IgD-negative memory B cell (primary cell): Measurements from ENCODE around the gene CCDC7. TPM values are rescaled to one million over a fixed set of nuclear protein-coding genes. Genes with fewer than 3 reads are reported as not detected.
A peak's percentile ranks its signal among the peaks of the same experiment; 100 is the strongest.
"Not testable (repeated sequence)": the region's sequence is repeated elsewhere in the genome, so short reads cannot be mapped to it uniquely, and the experiment has no call there.

Experiments
- H3K27ac Mint-ChIP-seq, 3 donors: one replicate each; pipeline ENCODE4 v1.8.0; 2020 to 2022; ENCODE audit warnings: mild to moderate bottlenecking in 3 of 3, mixed read lengths in 3 of 3, moderate library complexity in 1 of 3
- H3K27me3 Mint-ChIP-seq: one replicate; pipeline ENCODE4 v1.8.0; 2021; ENCODE audit warnings: mixed read lengths
- H3K36me3 Mint-ChIP-seq: one replicate; pipeline ENCODE4 v1.8.0; 2020; ENCODE audit warnings: mild to moderate bottlenecking, mixed read lengths
- H3K4me1 Mint-ChIP-seq, 3 donors: one replicate each; pipeline ENCODE4 v1.8.0; 2020 to 2022; ENCODE audit warnings: mixed read lengths in 3 of 3, mild to moderate bottlenecking in 1 of 3
- H3K4me3 Mint-ChIP-seq, 4 donors: one replicate each; pipeline ENCODE4 v1.8.0; 2020 to 2022; ENCODE audit warnings: mild to moderate bottlenecking in 4 of 4, mixed read lengths in 4 of 4, moderate library complexity in 3 of 4
- H3K9me3 Mint-ChIP-seq, 3 donors: one replicate each; pipeline ENCODE4 v1.8.0; 2020 to 2021; ENCODE audit warnings: mixed read lengths in 3 of 3, mild to moderate bottlenecking in 1 of 3
- polyA plus RNA-seq: library from polyadenylated mRNA; unstranded; fragments of 300-500 nt; fragmentation: Illumina TruSeq; gene quantifications from one replicate; pipeline ENCODE4 v1.2.3, GENCODE V29; 2021

Gene CCDC7
- 3.9 TPM for polyA plus RNA-seq

DNA sequence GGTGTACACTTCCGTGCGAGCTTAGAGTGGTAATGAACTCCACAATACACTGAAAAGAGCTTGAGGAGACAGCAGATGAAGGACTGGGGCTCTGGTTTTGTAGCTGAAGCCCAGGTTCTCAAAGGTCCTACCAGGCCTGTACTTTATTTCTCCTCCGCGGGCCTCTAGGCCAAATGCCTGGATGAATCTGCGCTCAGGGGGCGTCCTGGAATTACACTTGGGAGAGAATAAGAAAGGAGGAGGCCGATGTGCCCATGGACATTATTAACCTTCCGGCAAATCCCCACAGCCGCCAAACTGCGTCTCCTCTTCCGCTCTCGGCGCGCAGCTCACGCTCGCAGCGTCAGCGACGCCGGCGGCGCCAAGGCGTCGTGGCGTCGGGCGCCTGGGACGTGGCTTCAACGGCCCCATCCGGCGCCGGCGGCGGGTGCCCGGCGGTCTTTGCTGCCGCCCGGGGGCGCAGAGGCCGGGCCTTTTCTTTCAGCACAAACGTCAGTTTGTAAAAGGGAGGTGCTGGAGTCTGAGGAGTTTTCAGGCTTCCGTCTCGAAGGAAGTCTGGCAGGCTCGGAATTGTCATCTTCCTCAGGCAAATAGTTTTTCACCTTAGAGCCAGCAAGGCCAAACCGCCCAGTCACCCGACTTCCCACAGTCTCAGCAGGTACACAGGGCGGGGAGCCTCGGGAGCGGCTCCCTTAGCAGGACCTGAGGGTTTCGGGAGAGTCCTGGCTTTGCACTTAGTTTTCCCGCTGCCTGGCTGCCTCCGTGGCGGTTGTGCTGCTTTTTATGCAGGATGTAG, at the start of gene CCDC7:
Gene CCDC7, plus strand, starts transcription at position 401 of the 796 bp plus-strand sequence. CDS start 5,503 bp downstream, outside the sequence.
- H3K36me3 Mint-ChIP-seq, result no peaks in the 10 kb centered on the region
- H3K4me3 Mint-ChIP-seq, result peak within 1 kb of the TSS; percentile 95 to 98 (median 96)
- H3K27ac Mint-ChIP-seq, result peak within 1 kb of the TSS; percentile 97 to 99 (median 99)
- H3K4me1 Mint-ChIP-seq, result peaks cover 5 to 12% (median 9%) of the 10 kb centered on the region in 3 donors
- H3K9me3 Mint-ChIP-seq, result no peaks in the 10 kb centered on the region
- H3K27me3 Mint-ChIP-seq, result peaks cover 2% of the 10 kb centered on the region

DNA sequence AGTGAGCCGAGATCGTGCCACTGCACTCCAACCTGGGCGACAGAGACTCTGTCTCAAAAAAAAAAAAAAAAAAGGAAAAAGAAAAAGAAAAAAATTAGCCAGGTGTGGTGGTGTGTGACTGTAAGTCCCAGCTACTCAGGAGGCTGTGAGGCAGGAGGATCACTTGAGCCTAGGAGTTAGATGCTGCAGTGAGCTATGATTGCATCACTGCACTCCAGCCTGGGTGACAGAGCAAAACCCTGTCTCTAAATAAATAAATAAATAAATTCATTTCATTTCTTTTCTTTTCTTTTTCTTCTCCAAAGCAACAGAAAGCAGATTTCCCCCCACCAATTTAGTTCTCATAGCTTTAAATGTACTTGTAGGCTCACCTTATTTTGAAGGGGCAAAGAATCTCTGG, 48.8 kb upstream of the CCDC7 start:
- H3K4me3 Mint-ChIP-seq, H3K27me3 Mint-ChIP-seq, H3K36me3 Mint-ChIP-seq, H3K4me1 Mint-ChIP-seq, H3K9me3 Mint-ChIP-seq, H3K27ac Mint-ChIP-seq: not testable (repeated sequence)

DNA sequence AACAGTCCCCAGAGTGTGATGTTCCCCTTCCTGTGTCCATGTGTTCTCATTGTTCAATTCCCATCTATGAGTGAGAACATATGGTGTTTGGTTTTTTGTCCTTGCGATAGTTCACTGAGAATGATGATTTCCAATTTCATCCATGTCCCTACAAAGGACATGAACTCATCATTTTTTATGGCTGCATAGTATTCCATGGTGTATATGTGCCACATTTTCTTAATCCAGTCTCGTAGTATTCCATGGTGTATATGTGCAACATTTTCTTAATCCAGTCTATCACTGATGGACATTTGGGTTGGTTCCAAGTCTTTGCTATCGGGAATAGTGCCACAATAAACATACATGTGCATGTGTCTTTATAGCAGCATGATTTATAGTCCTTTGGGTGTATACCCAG, 46.2 kb upstream of the CCDC7 start:
- not testable (repeated sequence) for H3K9me3 Mint-ChIP-seq, H3K4me3 Mint-ChIP-seq, H3K27ac Mint-ChIP-seq, H3K27me3 Mint-ChIP-seq, H3K36me3 Mint-ChIP-seq, H3K4me1 Mint-ChIP-seq

DNA sequence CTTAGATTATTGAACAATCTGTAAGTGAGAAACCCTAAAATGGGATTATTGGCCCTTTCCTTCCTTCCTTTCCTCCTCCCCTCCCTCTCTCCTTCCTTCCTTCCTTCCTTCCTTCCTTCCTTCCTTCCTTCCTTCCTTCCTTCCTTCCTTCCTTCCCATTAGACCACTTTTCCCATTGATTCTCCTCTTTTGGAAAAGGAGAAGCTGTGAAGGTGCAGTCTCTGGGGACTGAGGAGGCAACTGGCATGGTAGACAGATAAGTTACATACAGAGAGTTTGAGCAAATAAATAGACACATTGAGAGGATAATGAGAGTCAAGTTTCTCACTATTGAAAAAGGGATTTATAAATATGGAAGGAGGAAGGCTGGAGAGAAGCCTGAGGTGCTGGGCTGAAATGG, 45.0 kb upstream of the CCDC7 start:
- Mint-ChIP-seq H3K36me3 (peaks cover 3% of the 10 kb centered on the region), H3K4me1 (no peaks in the 10 kb centered on the region), H3K27me3 (no peaks in the 10 kb centered on the region), H3K9me3 (no peaks in the 10 kb centered on the region), H3K4me3 (no peak overlapping the region), H3K27ac (no peak overlapping the region)

DNA sequence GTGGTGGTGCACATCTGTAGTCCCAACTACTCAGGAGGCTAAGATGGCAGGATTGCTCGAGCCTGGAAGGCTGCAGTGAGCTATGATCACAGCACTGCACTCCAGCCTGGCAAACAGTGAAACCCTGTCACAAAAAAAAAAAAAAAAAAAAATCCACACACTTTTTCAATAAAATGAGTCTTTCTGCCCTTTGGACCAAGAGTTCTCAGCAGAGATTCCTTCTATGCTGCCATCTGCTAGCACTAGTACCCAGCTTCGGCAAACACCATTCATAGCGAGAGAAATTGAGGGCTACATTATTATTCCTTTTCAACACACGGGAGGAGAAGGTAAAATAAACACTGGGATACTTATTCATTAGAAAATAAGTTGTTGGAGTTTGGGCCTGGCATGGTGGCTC, 43.4 kb upstream of the CCDC7 start:
- Mint-ChIP-seq H3K4me3 (no peak overlapping the region), H3K27me3 (no peaks in the 10 kb centered on the region), H3K4me1 (no peaks in the 10 kb centered on the region), H3K36me3 (peaks cover 4% of the 10 kb centered on the region), H3K9me3 (no peaks in the 10 kb centered on the region), H3K27ac (no peak overlapping the region)

DNA sequence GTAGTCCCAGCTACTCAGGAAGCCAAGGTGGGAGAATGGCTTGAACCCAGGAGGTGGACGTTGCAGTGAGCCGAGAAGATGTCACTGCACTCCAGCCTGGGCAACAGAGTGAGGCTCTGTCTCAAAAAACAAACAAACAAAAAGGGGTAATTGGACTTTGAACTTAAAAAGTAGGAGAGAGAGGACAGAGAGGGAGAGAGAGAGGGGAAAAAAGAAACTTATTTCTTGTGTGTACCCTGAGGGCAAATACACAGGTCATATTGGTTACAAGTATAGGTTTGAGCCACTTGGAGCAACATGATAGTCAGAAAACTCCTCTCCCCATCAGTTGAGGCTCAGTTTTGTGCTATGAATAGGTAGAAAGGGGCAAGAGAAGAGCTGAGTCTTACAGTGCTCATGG, 42.8 kb upstream of the CCDC7 start:
- H3K27me3 Mint-ChIP-seq, result no peaks in the 10 kb centered on the region
- H3K36me3 Mint-ChIP-seq, result peaks cover 7% of the 10 kb centered on the region
- H3K4me1 Mint-ChIP-seq, result no peaks in the 10 kb centered on the region

DNA sequence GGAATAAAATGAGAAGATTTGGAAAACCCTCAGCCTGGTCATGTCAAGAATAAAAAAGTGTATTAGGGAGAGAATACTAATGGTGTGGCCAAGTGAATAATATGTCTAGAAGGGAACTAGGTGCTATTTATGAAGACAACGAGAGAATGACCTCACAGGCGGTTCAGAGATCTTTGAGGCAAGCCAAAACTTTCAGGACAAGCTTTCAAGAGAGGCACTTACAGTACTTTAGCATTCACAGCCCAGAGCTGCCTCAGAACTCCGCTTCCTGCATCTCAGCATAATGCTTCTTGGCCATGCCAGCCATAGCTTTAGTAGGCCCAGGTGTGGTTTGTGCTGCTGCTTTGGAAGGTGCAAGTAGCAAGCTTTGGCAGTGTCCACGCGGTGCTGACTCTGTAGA, 37.2 kb upstream of the CCDC7 start:
- H3K4me3 Mint-ChIP-seq, result no peak overlapping the region
- H3K4me1 Mint-ChIP-seq, result no peaks in the 10 kb centered on the region
- no peaks in the 10 kb centered on the region for H3K27me3 Mint-ChIP-seq
- H3K9me3 Mint-ChIP-seq, result no peaks in the 10 kb centered on the region
- H3K36me3 Mint-ChIP-seq, result peaks cover 7% of the 10 kb centered on the region
- H3K27ac Mint-ChIP-seq, result no peak overlapping the region

More for the DNA sequence above, 42.8 kb upstream of the CCDC7 start:
- H3K9me3 Mint-ChIP-seq, result no peaks in the 10 kb centered on the region
- H3K4me3 Mint-ChIP-seq, result no peak overlapping the region
- no peak overlapping the region for H3K27ac Mint-ChIP-seq

DNA sequence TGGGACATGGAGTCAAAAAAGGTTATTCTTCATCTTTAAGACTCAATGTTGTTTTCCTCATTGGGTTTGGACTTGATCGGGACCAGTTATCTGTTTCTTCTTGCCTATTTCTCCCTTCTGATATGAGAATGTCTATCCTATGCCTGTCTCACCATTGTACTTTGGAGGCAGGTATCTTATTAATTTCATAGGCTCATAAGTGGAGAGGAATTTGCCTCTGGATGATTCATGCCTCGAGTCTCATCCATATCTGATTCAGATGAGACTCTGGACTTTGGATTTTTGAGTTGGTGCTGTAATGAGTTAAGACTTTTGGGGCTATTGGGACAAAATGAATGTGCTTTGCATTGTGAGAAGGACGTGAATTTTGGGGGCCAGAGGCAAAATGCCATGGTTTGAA, 36.2 kb upstream of the CCDC7 start:
- peaks cover 7% of the 10 kb centered on the region for H3K36me3 Mint-ChIP-seq
- H3K4me1 Mint-ChIP-seq, result no peaks in the 10 kb centered on the region
- no peak overlapping the region for H3K27ac Mint-ChIP-seq
- H3K4me3 Mint-ChIP-seq, result no peak overlapping the region
- H3K9me3 Mint-ChIP-seq, result no peaks in the 10 kb centered on the region
- H3K27me3 Mint-ChIP-seq, result peaks cover 4% of the 10 kb centered on the region

DNA sequence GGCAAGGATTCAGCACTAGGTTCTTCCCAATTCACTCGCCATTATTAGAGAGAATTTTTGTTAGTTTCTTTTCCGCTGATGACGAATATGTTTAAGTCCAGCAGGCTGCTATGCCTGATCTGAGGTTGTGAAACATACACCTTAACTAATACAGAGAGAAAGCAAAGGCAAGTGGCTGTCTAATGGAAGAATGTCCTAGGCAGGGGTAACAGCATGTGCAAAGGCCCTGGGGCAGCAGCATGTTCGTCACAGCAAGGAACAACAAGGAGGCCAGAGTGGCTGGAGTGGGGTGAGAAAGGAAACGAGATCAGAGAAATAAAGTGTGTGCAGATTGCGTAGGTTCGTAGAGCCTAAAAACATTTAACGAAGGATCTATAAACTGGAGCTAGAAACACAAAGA, 35.4 kb upstream of the CCDC7 start:
- Mint-ChIP-seq H3K27ac (no peak overlapping the region), H3K36me3 (peaks cover 7% of the 10 kb centered on the region), H3K9me3 (no peaks in the 10 kb centered on the region), H3K27me3 (peaks cover 4% of the 10 kb centered on the region), H3K4me1 (no peaks in the 10 kb centered on the region), H3K4me3 (no peak overlapping the region)

DNA sequence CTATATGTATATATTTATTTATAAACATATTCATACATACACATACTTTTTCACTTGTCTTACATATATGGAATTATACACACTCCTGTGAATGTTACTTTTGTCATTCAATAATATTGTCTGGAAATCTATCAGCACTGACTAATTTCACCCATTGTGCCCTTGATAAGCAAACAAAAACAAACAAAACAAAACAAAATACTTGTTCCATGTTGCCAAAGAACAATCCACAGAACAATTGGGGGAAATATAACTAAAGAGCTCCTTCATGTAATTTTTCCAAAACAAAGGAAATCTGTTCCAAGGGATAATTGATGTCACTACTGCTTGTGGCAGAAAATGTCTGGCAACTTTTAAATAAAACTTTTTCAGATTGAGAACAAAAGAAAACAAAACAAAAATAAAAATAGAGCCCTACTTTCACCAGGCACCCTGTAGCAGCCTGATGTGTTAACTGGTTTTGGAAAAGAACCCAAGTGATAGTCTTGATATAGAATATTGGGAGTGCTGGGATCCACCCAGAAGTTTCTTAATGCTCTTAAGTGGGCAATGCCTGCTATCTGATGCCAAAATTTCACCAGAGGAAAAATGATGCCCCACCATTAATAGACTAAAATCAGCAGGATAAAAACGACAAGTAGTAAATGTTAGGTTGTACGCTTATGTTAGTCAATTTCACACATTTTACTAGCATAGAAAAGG, 34.0 kb upstream of the CCDC7 start:
- H3K27ac Mint-ChIP-seq, result no peak overlapping the region
- H3K9me3 Mint-ChIP-seq, result no peaks in the 10 kb centered on the region

DNA sequence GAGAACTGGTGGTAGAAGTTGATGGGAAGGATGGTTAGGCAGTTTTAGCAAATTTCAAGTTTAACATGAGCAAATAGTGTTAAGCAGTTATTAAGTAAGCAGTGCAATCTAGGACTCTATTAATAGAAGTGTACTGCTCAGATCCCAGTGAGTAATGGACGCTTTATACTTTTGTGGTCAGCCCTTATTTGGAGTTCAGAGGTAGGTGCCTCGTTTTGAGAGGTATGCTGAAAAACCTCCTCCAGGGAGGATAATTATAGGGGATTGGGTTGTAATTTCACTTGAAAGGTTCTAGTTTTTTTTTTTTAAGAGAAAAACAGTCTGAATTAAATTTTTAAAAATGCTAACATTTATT, 33.5 kb upstream of the CCDC7 start:
- Mint-ChIP-seq H3K27me3 (peaks cover 4% of the 10 kb centered on the region), H3K9me3 (no peaks in the 10 kb centered on the region), H3K4me3 (no peak overlapping the region), H3K36me3 (peaks cover 5% of the 10 kb centered on the region), H3K4me1 (no peaks in the 10 kb centered on the region), H3K27ac (no peak overlapping the region)

More for the DNA sequence above, 34.0 kb upstream of the CCDC7 start:
- Mint-ChIP-seq H3K4me3 (no peak overlapping the region), H3K36me3 (peaks cover 6% of the 10 kb centered on the region), H3K4me1 (no peaks in the 10 kb centered on the region), H3K27me3 (peaks cover 4% of the 10 kb centered on the region)

DNA sequence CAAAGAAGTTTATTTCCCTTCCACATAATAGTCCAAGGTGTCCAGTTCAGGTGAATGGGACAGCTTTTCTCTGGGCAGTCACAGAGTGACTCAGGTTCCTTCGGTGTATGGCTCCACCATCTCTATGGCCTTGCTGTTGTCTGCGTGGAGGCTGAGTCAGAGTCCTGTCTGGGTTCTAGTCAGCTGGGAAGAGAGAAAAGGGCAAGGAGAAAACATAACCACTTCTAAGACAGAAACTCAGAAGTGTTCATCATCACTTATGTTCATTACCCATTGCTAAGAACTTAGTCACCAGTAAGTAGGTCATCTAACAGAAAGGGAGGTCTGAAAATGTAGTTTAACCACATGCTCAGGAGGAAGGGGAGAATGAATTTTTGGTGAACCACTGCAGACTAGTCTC, 32.4 kb upstream of the CCDC7 start:
- Mint-ChIP-seq H3K9me3 (no peaks in the 10 kb centered on the region), H3K36me3 (peaks cover 4% of the 10 kb centered on the region), H3K4me3 (no peak overlapping the region), H3K4me1 (no peaks in the 10 kb centered on the region), H3K27me3 (peaks cover 8% of the 10 kb centered on the region), H3K27ac (peak overlapping the region in 1 of 3 donors; percentile 33)

DNA sequence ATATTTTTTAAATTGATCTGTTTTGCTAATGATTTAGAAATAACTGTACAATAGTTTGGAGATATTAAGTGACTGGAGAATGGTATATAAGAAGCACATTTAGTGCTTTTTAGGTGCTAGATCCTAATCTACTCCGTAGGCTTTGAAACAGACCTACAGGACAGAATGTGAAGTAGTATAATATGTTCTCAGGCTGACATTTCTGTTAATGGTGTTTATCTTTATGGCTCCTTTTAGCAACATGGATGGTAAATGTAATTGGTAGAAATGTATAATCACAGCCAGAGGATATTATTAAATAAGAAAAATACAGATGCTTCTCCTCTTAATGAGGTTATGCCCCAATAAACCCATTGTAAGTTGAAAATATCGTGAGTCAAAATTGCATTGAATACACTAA, 30.6 kb upstream of the CCDC7 start:
- Mint-ChIP-seq H3K9me3 (no peaks in the 10 kb centered on the region), H3K4me3 (no peak overlapping the region), H3K27me3 (peaks cover 9% of the 10 kb centered on the region), H3K4me1 (no peaks in the 10 kb centered on the region), H3K36me3 (peaks cover 4% of the 10 kb centered on the region), H3K27ac (no peak overlapping the region)

DNA sequence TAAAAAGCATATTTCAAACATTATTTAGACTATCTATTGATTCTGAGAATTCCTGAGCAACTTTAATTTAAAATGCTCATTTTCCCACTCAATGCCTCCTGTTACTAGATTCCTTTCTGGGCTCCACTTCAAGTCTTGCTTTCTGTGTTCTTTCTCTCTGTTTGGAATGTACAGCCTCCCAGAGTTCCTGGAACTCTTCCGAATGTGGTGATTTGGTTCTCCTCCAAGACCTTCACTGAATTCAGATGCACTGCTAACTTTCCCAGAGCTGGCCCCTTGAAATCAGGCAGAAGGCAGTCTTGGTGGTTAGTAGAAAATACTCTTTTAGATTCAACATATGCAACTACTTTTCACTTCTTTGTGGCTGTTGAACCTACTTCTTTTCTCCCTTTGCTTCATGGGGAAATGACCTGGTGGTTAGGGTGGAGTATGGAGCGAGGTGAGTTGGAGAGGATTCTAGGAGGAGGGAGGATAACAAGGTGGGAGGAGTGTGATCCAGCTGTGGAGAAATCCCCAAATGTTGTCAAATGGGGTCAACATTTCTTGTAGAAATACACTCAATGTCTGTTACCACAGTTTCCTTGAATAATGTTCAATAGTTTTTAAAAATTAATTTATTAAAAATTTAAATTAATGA, 27.9 kb upstream of the CCDC7 start:
- Mint-ChIP-seq H3K9me3 (peaks cover 2 to 8% (median 3%) of the 10 kb centered on the region in 3 donors), H3K36me3 (peaks cover 4% of the 10 kb centered on the region), H3K4me3 (no peak overlapping the region), H3K4me1 (no peaks in the 10 kb centered on the region), H3K27ac (no peak overlapping the region), H3K27me3 (peaks cover 9% of the 10 kb centered on the region)

DNA sequence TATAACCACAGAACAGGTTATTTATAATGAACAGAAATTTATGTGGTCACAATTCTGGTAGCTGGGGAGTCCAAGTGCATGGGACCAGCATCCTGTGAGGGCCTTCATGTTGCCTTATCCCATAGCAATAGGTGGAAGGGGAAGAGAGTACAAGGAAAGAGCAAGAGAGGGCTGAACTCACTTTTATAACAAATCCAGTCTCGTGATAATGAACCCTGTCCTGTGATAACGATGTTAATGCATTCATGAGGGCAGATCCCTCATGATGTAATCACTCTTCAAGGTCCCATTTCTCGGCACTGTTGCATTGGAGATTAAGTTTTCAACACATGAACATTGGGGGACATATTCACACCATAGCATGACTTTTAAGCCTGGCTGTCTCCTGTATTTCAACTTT, 27.4 kb upstream of the CCDC7 start:
- no peaks in the 10 kb centered on the region for H3K4me1 Mint-ChIP-seq
- H3K4me3 Mint-ChIP-seq, result no peak overlapping the region
- H3K27ac Mint-ChIP-seq, result no peak overlapping the region
- peaks cover 2% of the 10 kb centered on the region for H3K36me3 Mint-ChIP-seq
- H3K9me3 Mint-ChIP-seq, result peaks cover 2 to 13% (median 7%) of the 10 kb centered on the region in 3 donors
- peaks cover 9% of the 10 kb centered on the region for H3K27me3 Mint-ChIP-seq
